GM12864 (cell line): ENCODE results near the gene LZTS2.
"Not testable (repeated sequence)": the region's sequence is repeated elsewhere in the genome, so short reads cannot be mapped to it uniquely, and the experiment has no call there.

Experiments used
- DNase-seq: peaks from one replicate; pipeline ENCODE4 v3.0.0-alpha.2; 2011; ENCODE audit warnings: low read depth
- H3K4me3 ChIP-seq: 2 replicates; pipeline ENCODE4 v1.5.1; 2011; ENCODE audit warnings: mild to moderate bottlenecking, low read depth, low read length, control low read depth
- CTCF ChIP-seq: IDR thresholded peaks from 2 replicates; pipeline ENCODE4 v1.5.1; 2011; ENCODE audit warnings: low read depth, mild to moderate bottlenecking, moderate library complexity, low read length, control low read depth, inconsistent platforms; ENCODE audit errors: missing control alignments

LZTS2 gene

GRCh38 chr10:101031128-101031795 is 31.7 kb downstream of the LZTS2 start, which contains the start of the genes PDZD7 and SFXN3:
PDZD7 (minus strand) TSS chr10:101031129; CDS start chr10:101030219, 910 bp downstream.
SFXN3 (plus strand) TSS chr10:101031234; CDS start chr10:101034695, 3,461 bp downstream.
- TF ChIP-seq CTCF = no peak
- peak; percentile 80 for DNase-seq
- peak within 1 kb of the TSS; percentile 44 for H3K4me3 ChIP-seq

GRCh38 chr10:101031796-101032636 is 32.4 kb downstream of the LZTS2 start:
- DNase-seq = no peak
- TF ChIP-seq CTCF = no peak
- H3K4me3 ChIP-seq = peak overlapping the region; percentile 44

DNA sequence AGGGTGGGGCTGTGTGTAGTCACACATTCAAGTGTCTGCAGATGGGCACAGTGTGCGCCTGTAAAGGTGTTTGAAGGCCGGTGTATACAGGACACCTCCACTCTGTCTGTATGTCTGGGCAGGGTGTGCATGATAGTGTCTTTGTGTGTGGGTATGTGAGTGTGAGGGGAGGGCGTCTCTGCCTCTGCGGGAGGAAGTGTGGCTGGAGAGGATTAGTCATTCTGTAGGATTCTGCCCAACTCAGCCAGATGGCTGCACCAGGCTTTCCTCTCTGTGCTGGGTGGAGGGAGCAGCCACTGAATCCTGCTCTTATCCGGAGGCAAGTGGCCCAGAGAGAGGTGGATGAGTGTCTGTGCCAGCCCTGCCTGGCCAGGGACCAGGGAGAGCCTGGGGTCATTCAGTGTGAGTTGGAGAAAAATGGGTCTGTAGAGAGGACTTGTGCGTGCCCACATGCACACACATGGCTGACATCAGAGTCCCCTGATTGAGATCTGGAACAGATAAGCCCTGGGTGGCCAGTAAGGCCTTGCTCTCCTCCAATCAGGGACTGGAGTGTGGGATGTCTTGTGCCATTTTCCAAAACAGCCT is 33.1 kb downstream of the LZTS2 start:
- no peak for DNase-seq
- H3K4me3 ChIP-seq = peak overlapping the region; percentile 44
- no peak for TF ChIP-seq CTCF

- TF ChIP-seq CTCF = no peak
- no peak for DNase-seq
- no peak overlapping the region for H3K4me3 ChIP-seq
These were observed 33.7 kb downstream of the LZTS2 start for GRCh38 chr10:101033276-101033675.

GRCh38 chr10:101034404-101034803 is 34.8 kb downstream of the LZTS2 start:
- not testable (repeated sequence) for H3K4me3 ChIP-seq, DNase-seq

GRCh38 chr10:101035314-101035713 is 35.7 kb downstream of the LZTS2 start:
- DNase-seq = no peak
- no peak overlapping the region for H3K4me3 ChIP-seq
- TF ChIP-seq CTCF = no peak

GRCh38 chr10:101035916-101036702 is 36.5 kb downstream of the LZTS2 start:
- no peak overlapping the region for H3K4me3 ChIP-seq
- TF ChIP-seq CTCF = no peak
- DNase-seq = no peak
